ENCODE measurements around the gene ZMIZ1.

ZMIZ1 gene

GRCh38 chr10:79243181-79244067 is 174.7 kb downstream of the ZMIZ1 start (continued):
- TF ChIP-seq ZBTB26 (tag by site-specific recombination; optimal IDR thresholded peaks at IDR 0.05) (peak; percentile 76), ZFHX2 (tag by site-specific recombination; conservative IDR thresholded peaks at IDR 0.05) (peak; percentile 74; the same call in 1 of the 2 replicates), ZNF830 (tag by site-specific recombination; IDR thresholded peaks at IDR 0.05; ENCODE audit: low read depth) (no peak), EGR2 (tag by site-specific recombination; IDR thresholded peaks at IDR 0.05; ENCODE audit: low read depth) (peak; percentile 59), ZSCAN4 (tag by site-specific recombination; IDR thresholded peaks at IDR 0.05) (no peak)

- ChIA-PET POLR2A (no interaction called here), CTCF (interaction anchor here (0.7 kb wide), 1 partner anchor 42 kb away, joined by 5 read pairs; no protein-coding TSS in a partner anchor)
- no peak overlapping the region for H3K4me3 ChIP-seq (ENCODE audit: low read depth, low read length)
- TF ChIP-seq ZNF221 (tag by site-specific recombination; IDR thresholded peaks at IDR 0.05; ENCODE audit: borderline replicate concordance) (no peak), ZNF335 (tag by site-specific recombination; conservative IDR thresholded peaks at IDR 0.05) (peak; percentile 80), ZBTB7A (tag by site-specific recombination; IDR thresholded peaks at IDR 0.05; ENCODE audit: low read depth) (0 out of 2 replicates have a peak, but pooled peaks have one; percentile 8), ZNF2 (tag by site-specific recombination; IDR thresholded peaks at IDR 0.05) (0 out of 2 replicates have a peak, but pooled peaks have one; percentile 3), ZNF157 (tag by site-specific recombination; IDR thresholded peaks at IDR 0.05) (no peak), ZBTB26 (tag by site-specific recombination; optimal IDR thresholded peaks at IDR 0.05) (no peak), ZNF837 (tag by site-specific recombination; IDR thresholded peaks at IDR 0.05) (no peak), ZBTB17 (tag by site-specific recombination; IDR thresholded peaks at IDR 0.05) (peak; percentile 6; the same call in 1 of the 2 replicates)
- H3K4me1 ChIP-seq (ENCODE audit: control insufficient read depth, insufficient read depth, low read length) = peaks cover 14% of the 10 kb centered on the region
- H3K36me3 ChIP-seq (ENCODE audit: control insufficient read depth in 2 of 2, insufficient read depth in 1 of 2, low read length in 2 of 2) = no peaks in the 10 kb centered on the region
- peak overlapping the region; percentile 67; the same call in 1 of the 2 replicates for H3K27ac ChIP-seq (ENCODE audit: extremely low read depth, low read depth, low read length)
- H3K9me3 ChIP-seq (ENCODE audit: control insufficient read depth, insufficient read depth, low read depth, low read length) = no peaks in the 10 kb centered on the region
Measured at GRCh38 chr10:79244068-79244442, 175.3 kb downstream of the ZMIZ1 start.

DNA sequence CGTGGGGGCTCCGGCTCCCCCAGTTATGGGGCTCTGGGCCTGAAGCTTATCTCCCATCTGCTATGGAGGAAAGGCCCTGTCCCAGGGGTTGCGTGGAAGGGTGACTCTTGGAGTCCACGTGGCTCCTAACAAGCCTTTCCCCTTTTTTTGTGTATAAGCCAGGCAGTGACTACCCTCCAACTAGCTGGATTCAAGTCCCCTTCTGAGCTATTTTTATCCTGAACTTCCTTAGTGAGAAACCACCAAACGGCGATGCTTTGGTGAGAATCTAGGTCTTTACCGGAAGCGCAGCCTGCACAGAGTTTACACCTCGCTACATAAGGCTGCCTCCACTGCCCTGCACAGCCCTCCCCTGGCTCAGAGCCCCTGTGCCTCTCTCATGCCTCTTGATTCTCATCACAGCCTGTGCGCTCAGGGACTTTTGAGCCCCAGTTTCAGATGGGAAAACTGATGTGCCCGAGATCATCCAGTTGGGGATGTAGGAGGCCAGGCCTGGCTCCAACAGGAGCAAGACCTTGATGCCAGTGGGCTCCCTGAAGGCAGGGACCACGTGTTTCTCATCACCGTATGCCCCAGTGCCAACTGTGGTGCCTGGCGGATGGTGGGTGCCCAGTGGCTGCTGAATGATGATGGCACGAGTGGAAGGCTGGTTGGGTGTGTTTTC is 176.2 kb downstream of the ZMIZ1 start:
- ChIA-PET CTCF (interaction anchor here (0.7 kb wide), 1 partner anchor 1135 kb away, joined by 3 read pairs; no protein-coding TSS in a partner anchor), POLR2A (no interaction called here)
- TF ChIP-seq KLF1 (tag by site-specific recombination; IDR thresholded peaks at IDR 0.05) = no peak
- no peak for TF ChIP-seq ZNF132 (tag by site-specific recombination; IDR thresholded peaks at IDR 0.05; ENCODE audit: borderline replicate concordance)
- TF ChIP-seq GFI1B (tag by site-specific recombination; IDR thresholded peaks at IDR 0.05) = no peak
- no peak for TF ChIP-seq ZNF555 (tag by site-specific recombination; conservative IDR thresholded peaks at IDR 0.05)
- TF ChIP-seq ZNF623 (tag by site-specific recombination; IDR thresholded peaks at IDR 0.05) = no peak
- no peak for TF ChIP-seq HOXD13 (CRISPR knock-in tag; IDR thresholded peaks at IDR 0.05; ENCODE audit: borderline replicate concordance)
- TF ChIP-seq ZFP37 (tag by site-specific recombination; IDR thresholded peaks at IDR 0.05) = no peak
- TF ChIP-seq OVOL3 (tag by site-specific recombination; IDR thresholded peaks at IDR 0.05) = no peak
- TF ChIP-seq ZNF221 (tag by site-specific recombination; IDR thresholded peaks at IDR 0.05; ENCODE audit: borderline replicate concordance) = no peak
- H3K36me3 ChIP-seq (ENCODE audit: control insufficient read depth in 2 of 2, insufficient read depth in 1 of 2, low read length in 2 of 2) = no peaks in the 10 kb centered on the region
- H3K4me1 ChIP-seq (ENCODE audit: control insufficient read depth, insufficient read depth, low read length) = peaks cover 14% of the 10 kb centered on the region
- no peaks in the 10 kb centered on the region for H3K9me3 ChIP-seq (ENCODE audit: control insufficient read depth, insufficient read depth, low read depth, low read length)
- no peak overlapping the region for H3K4me3 ChIP-seq (ENCODE audit: low read depth, low read length)
- no peak overlapping the region for H3K27ac ChIP-seq (ENCODE audit: extremely low read depth, low read depth, low read length)

Data from HEK293 (cell line).